Heart left ventricle (tissue), 16 donors: ENCODE results near the gene ALPK3. TPM values are rescaled to one million over a fixed set of nuclear protein-coding genes. Genes with fewer than 3 reads are reported as not detected.

Source experiments
- ATAC-seq, 4 donors: fragments of 200-7000 bp; cut with Tn5 transposase; one replicate each; pipeline ENCODE4 v1.9.1; 2020 to 2022; ENCODE audit warnings: moderate library complexity in 4 of 4, mild to moderate bottlenecking in 3 of 4, moderate number of reproducible peaks in 1 of 4
- DNase-seq, 5 donors: peaks; one replicate each; pipeline ENCODE4 v3.0.0-alpha.2; 2020
- H3K27ac ChIP-seq, 12 donors: fragments of 200-600 bp; sonication (generic) in 4 of 12; one replicate each; pipeline versions ENCODE4 v1.5.0 to v1.8.0; 2016 to 2022; ENCODE audit warnings: mild to moderate bottlenecking in 2 of 12
- H3K27me3 ChIP-seq, 9 donors: fragments of 200-600 bp; sonication (generic) in 2 of 9; one replicate each; pipeline versions ENCODE4 v1.5.1 to v1.8.0; 2016 to 2022; ENCODE audit warnings: mild to moderate bottlenecking in 3 of 9
- H3K36me3 ChIP-seq, 9 donors: fragments of 200-600 bp; sonication (generic) in 2 of 9; one replicate each; pipeline versions ENCODE4 v1.5.0 to v1.8.0; 2018 to 2022; ENCODE audit warnings: mild to moderate bottlenecking in 2 of 9
- H3K4me1 ChIP-seq, 12 donors: fragments of 200-600 bp; sonication (generic) in 4 of 12; one replicate each; pipeline versions ENCODE4 v1.5.0 to v1.8.0; 2016 to 2022; ENCODE audit warnings: mild to moderate bottlenecking in 3 of 12
- H3K4me3 ChIP-seq, 12 donors: fragments of 200-600 bp; sonication (generic) in 4 of 12; one replicate each; pipeline versions ENCODE4 v1.5.0 to v1.8.0; 2017 to 2022; ENCODE audit warnings: mild to moderate bottlenecking in 9 of 12, moderate library complexity in 4 of 12
- H3K9me3 ChIP-seq, 12 donors: fragments of 200-600 bp; sonication (generic) in 4 of 12; one replicate each; pipeline versions ENCODE4 v1.5.0 to v1.8.0; 2016 to 2022; ENCODE audit warnings: mild to moderate bottlenecking in 1 of 12
- POLR2A ChIP-seq, 2 donors: fragments of 450-650 bp; IDR thresholded peaks; one replicate each; pipeline ENCODE4 v1.6.1; 2017; ENCODE audit warnings: antibody characterized with exemption in 2 of 2, mild to moderate bottlenecking in 2 of 2, moderate library complexity in 2 of 2
- WGBS, 4 donors: extraction: QIAGEN DNeasy Blood & Tissue Kit in 2 of 4; methylation state at CpG; one replicate each; pipeline versions ENCODE4 v1.1.5 to v1.1.7; 2013 to 2018; 5-methylcytosine and 5-hydroxymethylcytosine counted together
- intact Hi-C, 10 donors: fragments of 100-400 bp; cut with DNase I; formaldehyde crosslinking; loops; one replicate each; pipeline versions ENCODE4 v1.11.1 to v1.14.2; 2022
- polyA plus RNA-seq, 2 donors: library from polyadenylated mRNA; stranded (reverse); fragments of 200-250 nt; gene quantifications; one replicate each; pipeline ENCODE4 v1.2.3, GENCODE V29; 2013
- total RNA-seq, 9 donors: library from RNA; depleted of rRNA in 2 of 9; stranded (reverse); fragments of >200 nt in 2 of 9; fragmentation: NEBNext Ultra II Directional in 3 of 9; extraction: Animal tissue kit (Norgen Biotek cat#: 25700) in 3 of 9; gene quantifications; one replicate each; pipeline versions ENCODE4 v1.1.0 to v1.2.4, GENCODE V29; 2016 to 2023
- TF ChIP-seq, protein P1 (sequence below), 12 donors: fragments of 200-600 bp; sonication (generic) in 4 of 12; IDR thresholded peaks; one replicate each; pipeline versions ENCODE4 v1.5.0 to v1.8.0; 2018 to 2022; ENCODE audit warnings: antibody characterized with exemption in 12 of 12, mild to moderate bottlenecking in 5 of 12
- donor health status: ischemic (EF 13 %, LVEDD 7.1; RV severe dilation, severe dysfunction).
- donor health status: healthy with polysubstance abuse.
- donor health status: DM: no; HTN: yes; CAD: no.
- donor health status: DM: no; HTN: no; CAD: no.
- donor health status: ischemic (EF 25% LVEDD 6.9; RV normal size, moderate dysfunction).
- donor health status: ischemic (EF 25% LVEDD 5.7; RV mildly dilated, moderate dysfunction).
- donor health status: healthy.
- donor health status: DM: yes; HTN: yes; CAD: no.
- donor health status: ischemic (EF 35%, LVEDD 5.7; RV mildly dilated, moderate dysfunction).
- donor health status: nonischemic (EF 11% LVEDD 7.7; RV severe dilation, severe dysfunction).
- donor health status: DM: yes; HTN: yes; CAD: no.
- donor health status: PGD.
- donor health status: ischemic (EF 29% LVEDD 5.4; RV normal size, mild dysfunction).
- donor health status: nonischemic (EF 23%, LVEDD 6.1; RV moderate dilation, normal function).

The ALPK3 gene
- total and polyA plus RNA-seq, 11 donors = 82.2 to 258 (median 144) TPM

GRCh38 chr15:84836844-84837243 is 19.7 kb downstream of the ALPK3 start:
- Histone ChIP-seq H3K27me3 (no peaks in the 10 kb centered on the region), H3K27ac (peak overlapping the region; percentile 78 to 99 (median 96)), H3K4me3 (no peak overlapping the region), H3K36me3 (peaks cover 0 to 54% (median 11%) of the 10 kb centered on the region in 9 donors), H3K9me3 (no peaks in the 10 kb centered on the region), H3K4me1 (peaks cover 3 to 97% (median 68%) of the 10 kb centered on the region in 12 donors)
- 74 to 86% (median 80%) methylated on average over 1 of the region's 1 CpG for WGBS, 4 donors
- intact Hi-C loops = no loop called here
- DNase-seq (no peak), ATAC-seq (no peak)
- no peak for TF ChIP-seq POLR2A (IDR thresholded peaks at IDR 0.05)
- TF ChIP-seq, protein P1, sequence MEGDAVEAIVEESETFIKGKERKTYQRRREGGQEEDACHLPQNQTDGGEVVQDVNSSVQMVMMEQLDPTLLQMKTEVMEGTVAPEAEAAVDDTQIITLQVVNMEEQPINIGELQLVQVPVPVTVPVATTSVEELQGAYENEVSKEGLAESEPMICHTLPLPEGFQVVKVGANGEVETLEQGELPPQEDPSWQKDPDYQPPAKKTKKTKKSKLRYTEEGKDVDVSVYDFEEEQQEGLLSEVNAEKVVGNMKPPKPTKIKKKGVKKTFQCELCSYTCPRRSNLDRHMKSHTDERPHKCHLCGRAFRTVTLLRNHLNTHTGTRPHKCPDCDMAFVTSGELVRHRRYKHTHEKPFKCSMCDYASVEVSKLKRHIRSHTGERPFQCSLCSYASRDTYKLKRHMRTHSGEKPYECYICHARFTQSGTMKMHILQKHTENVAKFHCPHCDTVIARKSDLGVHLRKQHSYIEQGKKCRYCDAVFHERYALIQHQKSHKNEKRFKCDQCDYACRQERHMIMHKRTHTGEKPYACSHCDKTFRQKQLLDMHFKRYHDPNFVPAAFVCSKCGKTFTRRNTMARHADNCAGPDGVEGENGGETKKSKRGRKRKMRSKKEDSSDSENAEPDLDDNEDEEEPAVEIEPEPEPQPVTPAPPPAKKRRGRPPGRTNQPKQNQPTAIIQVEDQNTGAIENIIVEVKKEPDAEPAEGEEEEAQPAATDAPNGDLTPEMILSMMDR (IDR thresholded peaks at IDR 0.05) = no peak

GRCh38 chr15:84839714-84840113 is 22.6 kb downstream of the ALPK3 start:
- H3K9me3 ChIP-seq = no peaks in the 10 kb centered on the region
- H3K27me3 ChIP-seq = no peaks in the 10 kb centered on the region
- DNase-seq (peak in 1 of 5 donors; percentile 33), ATAC-seq (no peak)
- TF ChIP-seq POLR2A (IDR thresholded peaks at IDR 0.05) = no peak
- TF ChIP-seq, protein P1 (IDR thresholded peaks at IDR 0.05) = peak in 1 of 12 donors; percentile 10
- intact Hi-C loops = loop anchor here in 1 of 10 donors (5.0 kb wide), 1 partner anchor 78 kb away; no protein-coding TSS in a partner anchor
- 93 to 95% (median 95%) methylated on average over 16 to 23 of the region's 23 CpGs for WGBS, 4 donors
- peaks cover 0 to 38% (median 11%) of the 10 kb centered on the region in 9 donors for H3K36me3 ChIP-seq
- H3K4me3 ChIP-seq = no peak overlapping the region
- H3K4me1 ChIP-seq = peaks cover 0 to 82% (median 48%) of the 10 kb centered on the region in 12 donors
- peak overlapping the region; percentile 85 to 99 (median 96) for H3K27ac ChIP-seq

- Histone ChIP-seq H3K9me3 (no peaks in the 10 kb centered on the region), H3K4me1 (peaks cover 0 to 82% (median 45%) of the 10 kb centered on the region in 12 donors), H3K27me3 (no peaks in the 10 kb centered on the region), H3K4me3 (no peak overlapping the region), H3K27ac (peak overlapping the region; percentile 85 to 99 (median 96)), H3K36me3 (peaks cover 0 to 38% (median 11%) of the 10 kb centered on the region in 9 donors)
- intact Hi-C loops = loop anchor here in 1 of 10 donors (5.0 kb wide), 1 partner anchor 77 kb away; no protein-coding TSS in a partner anchor
- TF ChIP-seq, protein P1 (IDR thresholded peaks at IDR 0.05) = no peak
- no peak for TF ChIP-seq POLR2A (IDR thresholded peaks at IDR 0.05)
- peak in 2 of 5 donors; percentile 29 to 45 for DNase-seq
- ATAC-seq = no peak
- WGBS, 4 donors = 73 to 81% (median 78%) methylated on average over 8 to 10 of the region's 10 CpGs
Observed at GRCh38 chr15:84840255-84840654, 23.1 kb downstream of the ALPK3 start.

DNA sequence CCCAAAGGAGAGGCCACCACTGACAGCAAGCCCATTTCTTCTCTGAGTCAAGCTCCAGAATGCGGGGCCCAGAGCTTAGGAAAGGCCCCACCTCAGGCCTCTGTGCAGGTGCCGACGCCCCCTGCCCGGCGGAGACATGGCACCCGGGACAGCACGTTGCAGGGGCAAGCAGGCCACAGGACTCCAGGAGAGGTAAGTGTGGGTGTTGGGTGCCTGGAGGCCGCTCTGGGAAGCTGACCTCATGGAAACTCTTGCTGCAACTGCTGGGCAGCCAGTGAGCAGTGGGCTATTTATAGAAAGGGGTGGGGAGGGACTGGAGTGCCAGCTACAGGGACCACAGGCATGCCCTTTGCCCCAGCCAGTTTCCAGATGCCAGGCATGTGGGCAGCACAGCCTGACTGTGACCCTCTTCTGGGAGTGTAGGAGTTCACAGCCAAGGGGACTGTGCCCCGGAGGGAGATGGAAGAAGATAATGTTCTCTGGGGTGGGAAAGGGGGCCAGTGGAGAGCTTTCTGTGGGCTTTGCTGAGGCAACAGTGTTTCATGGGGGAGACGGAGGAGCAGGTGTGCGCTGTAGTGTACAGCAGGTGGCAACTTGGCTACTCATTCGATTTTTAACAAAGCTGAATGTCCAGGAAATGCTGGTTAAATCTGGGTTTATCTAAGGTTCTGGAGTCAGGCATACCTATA is 23.7 kb downstream of the ALPK3 start:
- peak; percentile 74 to 88 (median 86) for ATAC-seq
- no peaks in the 10 kb centered on the region for H3K27me3 ChIP-seq
- H3K4me1 ChIP-seq = peaks cover 0 to 85% (median 44%) of the 10 kb centered on the region in 12 donors
- WGBS, 4 donors = 45 to 61% (median 53%) methylated on average over 10 to 12 of the region's 12 CpGs
- TF ChIP-seq POLR2A (IDR thresholded peaks at IDR 0.05) = peak in 1 of 2 donors; percentile 77
- TF ChIP-seq, protein P1 (IDR thresholded peaks at IDR 0.05) = no peak
- H3K9me3 ChIP-seq = no peaks in the 10 kb centered on the region
- H3K4me3 ChIP-seq = peak overlapping the region in 5 of 12 donors; percentile 2 to 15 (median 6)
- DNase-seq = peak; percentile 77 to 92 (median 87)
- H3K36me3 ChIP-seq = peaks cover 0 to 38% (median 11%) of the 10 kb centered on the region in 9 donors
- peak overlapping the region; percentile 85 to 99 (median 96) for H3K27ac ChIP-seq
- intact Hi-C loops = loop anchor here in 1 of 10 donors (5.0 kb wide), 1 partner anchor 76 kb away; no protein-coding TSS in a partner anchor
